ENCODE measurements around the gene HOXA3. TPM values are rescaled to one million over a fixed set of nuclear protein-coding genes. Genes with fewer than 3 reads are reported as not detected.

Gene HOXA3
- total RNA-seq, 1 donor from 2014 or later, result not detected

DNA sequence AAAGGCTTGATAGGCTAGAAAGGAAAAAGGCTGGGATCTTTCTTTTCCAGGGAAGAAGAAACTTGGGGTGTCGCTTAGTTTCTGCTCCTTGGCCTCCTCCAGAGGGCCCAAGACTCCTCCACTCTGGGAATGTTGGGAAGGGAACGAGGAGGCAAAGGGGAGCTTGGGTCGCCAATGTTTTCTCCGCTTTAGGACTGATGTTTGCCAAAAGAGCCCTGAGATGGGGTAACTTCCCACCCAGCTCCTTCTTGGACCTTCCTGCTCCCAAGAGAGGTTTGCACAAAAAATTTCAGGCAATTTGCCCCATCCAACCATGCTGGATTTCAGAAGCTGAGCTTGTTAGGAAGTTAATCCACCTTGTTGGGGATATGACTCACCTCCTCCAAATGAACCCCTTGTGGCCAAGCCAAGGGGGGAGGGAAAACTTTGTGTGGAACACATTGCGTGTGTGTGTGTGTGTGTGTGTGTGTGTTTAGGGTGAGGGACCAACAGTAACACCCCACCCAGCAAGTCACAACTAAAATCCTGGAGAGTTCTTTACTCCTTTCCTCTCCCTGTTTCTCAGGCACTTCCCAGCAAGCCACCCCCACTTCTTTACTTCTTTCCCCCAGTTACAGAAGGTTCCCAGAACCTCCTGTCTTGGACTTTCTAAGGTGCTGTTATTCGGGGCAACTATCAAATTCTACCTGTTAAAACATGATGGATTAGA lies 41.2 kb downstream of the HOXA3 start:
- H3K27me3 ChIP-seq, result peaks cover 100% of the 10 kb centered on the region
- H3K4me3 Mint-ChIP-seq, result no peak overlapping the region
- peak overlapping the region; percentile 34 for H3K4me2 ChIP-seq
- no peak overlapping the region for H3K9ac ChIP-seq
- no peak overlapping the region for H2AFZ ChIP-seq (replicated peaks)
- H3K27ac Mint-ChIP-seq, result no peak overlapping the region
- DNase-seq (ENCODE audit: low spot score), result no peak
- H3K27me3 Mint-ChIP-seq (ENCODE audit: insufficient read depth, low read depth), result peaks cover 90% of the 10 kb centered on the region
- H3K27ac ChIP-seq, result no peak overlapping the region
- H3K4me3 ChIP-seq, result no peak overlapping the region
- peaks cover 16% of the 10 kb centered on the region for H3F3A ChIP-seq (ENCODE audit: low read depth)
- H3K79me2 ChIP-seq (ENCODE audit: low read depth), result no peaks in the 10 kb centered on the region
- TF ChIP-seq EZH2phosphoT487 (IDR thresholded peaks at IDR 0.05), result no peak
- TF ChIP-seq EZH2 (IDR thresholded peaks at IDR 0.05), result no peak
- no peak for TF ChIP-seq CTCF (IDR thresholded peaks at IDR 0.05)
- no peaks in the 10 kb centered on the region for H3K4me1 Mint-ChIP-seq
- H3K36me3 ChIP-seq, result no peaks in the 10 kb centered on the region
- H3K9me3 ChIP-seq (ENCODE audit: low read depth), result no peaks in the 10 kb centered on the region
- peaks cover 96% of the 10 kb centered on the region for H4K20me1 ChIP-seq (ENCODE audit: low read depth)
- peaks cover 3% of the 10 kb centered on the region for H3K9me3 Mint-ChIP-seq
- H3K36me3 Mint-ChIP-seq, result no peaks in the 10 kb centered on the region
- H3K4me1 ChIP-seq, result no peaks in the 10 kb centered on the region

GRCh38 chr7:27110186-27111031 lies 42.0 kb downstream of the HOXA3 start:
- peak; percentile 67 for DNase-seq (ENCODE audit: low spot score)
- Histone ChIP-seq H3K27ac (no peak overlapping the region), H3F3A (ENCODE audit: low read depth) (peaks cover 24% of the 10 kb centered on the region), H3K36me3 (no peaks in the 10 kb centered on the region), H2AFZ (replicated peaks) (no peak overlapping the region), H4K20me1 (ENCODE audit: low read depth) (peaks cover 96% of the 10 kb centered on the region), H3K4me3 (peak overlapping the region; percentile 8), H3K4me2 (peak overlapping the region; percentile 34), H3K79me2 (ENCODE audit: low read depth) (no peaks in the 10 kb centered on the region), H3K4me1 (no peaks in the 10 kb centered on the region), H3K9me3 (ENCODE audit: low read depth) (no peaks in the 10 kb centered on the region), H3K27me3 (peaks cover 100% of the 10 kb centered on the region), H3K9ac (no peak overlapping the region)
- no peak overlapping the region for H3K27ac Mint-ChIP-seq
- peaks cover 90% of the 10 kb centered on the region for H3K27me3 Mint-ChIP-seq (ENCODE audit: insufficient read depth, low read depth)
- no peaks in the 10 kb centered on the region for H3K4me1 Mint-ChIP-seq
- H3K4me3 Mint-ChIP-seq, result no peak overlapping the region
- H3K36me3 Mint-ChIP-seq, result no peaks in the 10 kb centered on the region
- H3K9me3 Mint-ChIP-seq, result peaks cover 3% of the 10 kb centered on the region
- TF ChIP-seq EZH2 (IDR thresholded peaks at IDR 0.05) (peak; percentile 97), CTCF (IDR thresholded peaks at IDR 0.05) (no peak), EZH2phosphoT487 (IDR thresholded peaks at IDR 0.05) (peak; percentile 83)

- no peaks in the 10 kb centered on the region for H3K79me2 ChIP-seq (ENCODE audit: low read depth)
- no peak overlapping the region for H3K4me3 Mint-ChIP-seq
- no peak for DNase-seq (ENCODE audit: low spot score)
Observed at GRCh38 chr7:27109466-27110185, 42.8 kb downstream of the HOXA3 start.

More at GRCh38 chr7:27109466-27110185, 42.8 kb downstream of the HOXA3 start:
- Histone ChIP-seq H3K9me3 (ENCODE audit: low read depth) (no peaks in the 10 kb centered on the region), H3K4me3 (no peak overlapping the region), H3K4me2 (no peak overlapping the region), H4K20me1 (ENCODE audit: low read depth) (peaks cover 98% of the 10 kb centered on the region), H3K9ac (no peak overlapping the region), H3K27ac (no peak overlapping the region), H3K36me3 (no peaks in the 10 kb centered on the region), H2AFZ (replicated peaks) (no peak overlapping the region), H3K4me1 (no peaks in the 10 kb centered on the region), H3K27me3 (peaks cover 100% of the 10 kb centered on the region), H3F3A (ENCODE audit: low read depth) (peaks cover 24% of the 10 kb centered on the region)
- Mint-ChIP-seq H3K27ac (no peak overlapping the region), H3K9me3 (peaks cover 3% of the 10 kb centered on the region), H3K27me3 (ENCODE audit: insufficient read depth, low read depth) (peaks cover 91% of the 10 kb centered on the region), H3K36me3 (no peaks in the 10 kb centered on the region), H3K4me1 (no peaks in the 10 kb centered on the region)
- TF ChIP-seq EZH2phosphoT487 (IDR thresholded peaks at IDR 0.05) (no peak), EZH2 (IDR thresholded peaks at IDR 0.05) (no peak), CTCF (IDR thresholded peaks at IDR 0.05) (no peak)

Measured in neural progenitor cell (in vitro differentiated cells).